ENCODE measurements around the gene SYTL1.

DNA sequence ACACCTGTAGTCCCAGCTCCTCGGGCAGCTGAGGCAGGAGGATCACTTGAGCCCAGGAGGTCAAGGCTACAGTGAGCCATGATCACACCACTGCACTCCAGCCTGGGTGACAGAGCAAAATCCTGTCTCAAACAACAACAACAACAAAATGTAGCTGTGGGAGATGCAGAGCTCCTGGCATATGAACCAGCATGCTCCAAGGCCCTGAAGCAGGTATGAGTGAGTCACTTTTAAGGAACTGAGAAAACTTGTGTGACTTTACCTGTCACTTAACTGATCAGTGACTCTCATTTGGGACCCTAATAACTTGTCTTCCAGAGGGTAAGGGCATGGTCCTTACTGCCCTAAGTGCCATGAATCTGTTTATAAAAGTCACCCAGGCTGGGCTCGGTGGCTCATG, 39.2 kb upstream of the SYTL1 start:
- TF ChIP-seq RAD21 (IDR thresholded peaks at IDR 0.05; ENCODE audit: low read length) (no peak), RFX5 (IDR thresholded peaks at IDR 0.05; ENCODE audit: low read length) (no peak), TEAD4 (IDR thresholded peaks at IDR 0.05; ENCODE audit: borderline replicate concordance, insufficient read depth) (no peak), MXI1 (IDR thresholded peaks at IDR 0.05; ENCODE audit: low read depth, low read length) (no peak), EP300 (IDR thresholded peaks at IDR 0.05; ENCODE audit: borderline replicate concordance in 1 of 2, low read depth in 1 of 2, low read length in 1 of 2) (no peak), SMC3 (IDR thresholded peaks at IDR 0.05; ENCODE audit: low read depth, low read length) (no peak), TAF1 (IDR thresholded peaks at IDR 0.05; ENCODE audit: borderline replicate concordance, low read depth, low read length) (no peak), NRF1 (IDR thresholded peaks at IDR 0.05; ENCODE audit: low read depth, low read length) (no peak)
- TF ChIP-seq, protein P1, sequence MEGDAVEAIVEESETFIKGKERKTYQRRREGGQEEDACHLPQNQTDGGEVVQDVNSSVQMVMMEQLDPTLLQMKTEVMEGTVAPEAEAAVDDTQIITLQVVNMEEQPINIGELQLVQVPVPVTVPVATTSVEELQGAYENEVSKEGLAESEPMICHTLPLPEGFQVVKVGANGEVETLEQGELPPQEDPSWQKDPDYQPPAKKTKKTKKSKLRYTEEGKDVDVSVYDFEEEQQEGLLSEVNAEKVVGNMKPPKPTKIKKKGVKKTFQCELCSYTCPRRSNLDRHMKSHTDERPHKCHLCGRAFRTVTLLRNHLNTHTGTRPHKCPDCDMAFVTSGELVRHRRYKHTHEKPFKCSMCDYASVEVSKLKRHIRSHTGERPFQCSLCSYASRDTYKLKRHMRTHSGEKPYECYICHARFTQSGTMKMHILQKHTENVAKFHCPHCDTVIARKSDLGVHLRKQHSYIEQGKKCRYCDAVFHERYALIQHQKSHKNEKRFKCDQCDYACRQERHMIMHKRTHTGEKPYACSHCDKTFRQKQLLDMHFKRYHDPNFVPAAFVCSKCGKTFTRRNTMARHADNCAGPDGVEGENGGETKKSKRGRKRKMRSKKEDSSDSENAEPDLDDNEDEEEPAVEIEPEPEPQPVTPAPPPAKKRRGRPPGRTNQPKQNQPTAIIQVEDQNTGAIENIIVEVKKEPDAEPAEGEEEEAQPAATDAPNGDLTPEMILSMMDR (IDR thresholded peaks at IDR 0.05), result no peak
- TF ChIP-seq, protein P2, sequence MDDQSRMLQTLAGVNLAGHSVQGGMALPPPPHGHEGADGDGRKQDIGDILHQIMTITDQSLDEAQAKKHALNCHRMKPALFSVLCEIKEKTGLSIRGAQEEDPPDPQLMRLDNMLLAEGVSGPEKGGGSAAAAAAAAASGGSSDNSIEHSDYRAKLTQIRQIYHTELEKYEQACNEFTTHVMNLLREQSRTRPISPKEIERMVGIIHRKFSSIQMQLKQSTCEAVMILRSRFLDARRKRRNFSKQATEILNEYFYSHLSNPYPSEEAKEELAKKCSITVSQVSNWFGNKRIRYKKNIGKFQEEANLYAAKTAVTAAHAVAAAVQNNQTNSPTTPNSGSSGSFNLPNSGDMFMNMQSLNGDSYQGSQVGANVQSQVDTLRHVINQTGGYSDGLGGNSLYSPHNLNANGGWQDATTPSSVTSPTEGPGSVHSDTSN (IDR thresholded peaks at IDR 0.05), result no peak
- TF ChIP-seq, protein P3, sequence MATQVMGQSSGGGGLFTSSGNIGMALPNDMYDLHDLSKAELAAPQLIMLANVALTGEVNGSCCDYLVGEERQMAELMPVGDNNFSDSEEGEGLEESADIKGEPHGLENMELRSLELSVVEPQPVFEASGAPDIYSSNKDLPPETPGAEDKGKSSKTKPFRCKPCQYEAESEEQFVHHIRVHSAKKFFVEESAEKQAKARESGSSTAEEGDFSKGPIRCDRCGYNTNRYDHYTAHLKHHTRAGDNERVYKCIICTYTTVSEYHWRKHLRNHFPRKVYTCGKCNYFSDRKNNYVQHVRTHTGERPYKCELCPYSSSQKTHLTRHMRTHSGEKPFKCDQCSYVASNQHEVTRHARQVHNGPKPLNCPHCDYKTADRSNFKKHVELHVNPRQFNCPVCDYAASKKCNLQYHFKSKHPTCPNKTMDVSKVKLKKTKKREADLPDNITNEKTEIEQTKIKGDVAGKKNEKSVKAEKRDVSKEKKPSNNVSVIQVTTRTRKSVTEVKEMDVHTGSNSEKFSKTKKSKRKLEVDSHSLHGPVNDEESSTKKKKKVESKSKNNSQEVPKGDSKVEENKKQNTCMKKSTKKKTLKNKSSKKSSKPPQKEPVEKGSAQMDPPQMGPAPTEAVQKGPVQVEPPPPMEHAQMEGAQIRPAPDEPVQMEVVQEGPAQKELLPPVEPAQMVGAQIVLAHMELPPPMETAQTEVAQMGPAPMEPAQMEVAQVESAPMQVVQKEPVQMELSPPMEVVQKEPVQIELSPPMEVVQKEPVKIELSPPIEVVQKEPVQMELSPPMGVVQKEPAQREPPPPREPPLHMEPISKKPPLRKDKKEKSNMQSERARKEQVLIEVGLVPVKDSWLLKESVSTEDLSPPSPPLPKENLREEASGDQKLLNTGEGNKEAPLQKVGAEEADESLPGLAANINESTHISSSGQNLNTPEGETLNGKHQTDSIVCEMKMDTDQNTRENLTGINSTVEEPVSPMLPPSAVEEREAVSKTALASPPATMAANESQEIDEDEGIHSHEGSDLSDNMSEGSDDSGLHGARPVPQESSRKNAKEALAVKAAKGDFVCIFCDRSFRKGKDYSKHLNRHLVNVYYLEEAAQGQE (IDR thresholded peaks at IDR 0.05; ENCODE audit: low read depth, low read length), result no peak
- TF ChIP-seq, protein P4, sequence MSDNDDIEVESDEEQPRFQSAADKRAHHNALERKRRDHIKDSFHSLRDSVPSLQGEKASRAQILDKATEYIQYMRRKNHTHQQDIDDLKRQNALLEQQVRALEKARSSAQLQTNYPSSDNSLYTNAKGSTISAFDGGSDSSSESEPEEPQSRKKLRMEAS (IDR thresholded peaks at IDR 0.05; ENCODE audit: low read depth), result no peak
- TF ChIP-seq, protein P5, sequence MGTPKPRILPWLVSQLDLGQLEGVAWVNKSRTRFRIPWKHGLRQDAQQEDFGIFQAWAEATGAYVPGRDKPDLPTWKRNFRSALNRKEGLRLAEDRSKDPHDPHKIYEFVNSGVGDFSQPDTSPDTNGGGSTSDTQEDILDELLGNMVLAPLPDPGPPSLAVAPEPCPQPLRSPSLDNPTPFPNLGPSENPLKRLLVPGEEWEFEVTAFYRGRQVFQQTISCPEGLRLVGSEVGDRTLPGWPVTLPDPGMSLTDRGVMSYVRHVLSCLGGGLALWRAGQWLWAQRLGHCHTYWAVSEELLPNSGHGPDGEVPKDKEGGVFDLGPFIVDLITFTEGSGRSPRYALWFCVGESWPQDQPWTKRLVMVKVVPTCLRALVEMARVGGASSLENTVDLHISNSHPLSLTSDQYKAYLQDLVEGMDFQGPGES (IDR thresholded peaks at IDR 0.05; ENCODE audit: low read depth, low read length), result no peak
